Measurements from ENCODE around the gene OSBPL9.

DNA sequence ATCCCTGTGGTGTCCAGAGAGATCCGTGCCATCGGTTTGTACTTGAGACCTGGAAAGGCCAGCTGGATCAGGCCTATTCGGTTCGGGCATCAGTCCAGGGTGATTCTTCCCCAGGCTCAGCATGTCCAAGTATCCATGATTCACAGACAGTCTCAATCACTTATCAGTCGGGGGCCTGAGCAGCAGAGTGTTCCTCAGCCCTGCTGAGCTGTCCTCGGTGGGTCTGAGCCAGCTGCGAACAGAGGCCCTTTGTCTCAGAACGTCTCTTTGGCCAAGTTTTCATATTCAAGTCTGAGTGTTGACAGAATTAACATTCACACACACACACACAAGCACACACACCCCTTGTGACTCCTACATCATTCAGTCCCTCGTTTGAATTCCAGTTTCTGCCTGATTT lies 33.4 kb upstream of the OSBPL9 start:
- TF ChIP-seq CTCF (IDR thresholded peaks at IDR 0.05) (no peak), POLR2A (IDR thresholded peaks at IDR 0.05) (no peak), POLR2AphosphoS5 (IDR thresholded peaks at IDR 0.05) (no peak)
